ENCODE data around the gene TAPT1. TPM values are rescaled to one million over a fixed set of nuclear protein-coding genes. Genes with fewer than 3 reads are reported as not detected.

TAPT1 gene
- total RNA-seq, 1 experiment from 2014 or later = 17.3 TPM

- in situ Hi-C loops (cut with HindIII; ENCODE audit: low pct_unique_long_range_greater_than_20kb, low sequenced_read_pairs) (no loop called here), intact Hi-C loops (cut with micrococcal nuclease; ENCODE audit: unreplicated experiment) (no loop called here)
- Histone ChIP-seq H3K4me1 (ENCODE audit: control insufficient read depth, insufficient read depth, low read length) (no peaks in the 10 kb centered on the region), H3K27me3 (ENCODE audit: control insufficient read depth, insufficient read depth, low read length) (no peaks in the 10 kb centered on the region), H3K9me3 (ENCODE audit: control insufficient read depth, insufficient read depth, low read depth, low read length) (no peaks in the 10 kb centered on the region), H3K4me3 (ENCODE audit: low read depth in 2 of 2, low read length in 2 of 2) (no peak overlapping the region), H3K27ac (ENCODE audit: low read length) (no peak overlapping the region), H3K36me3 (ENCODE audit: control insufficient read depth, insufficient read depth, low read length) (no peaks in the 10 kb centered on the region)
- ChIA-PET CTCF (no interaction called here), POLR2A (no interaction called here)
- DNase-seq (ENCODE audit: low read depth, low spot score) = no peak
- TF ChIP-seq REST (IDR thresholded peaks at IDR 0.05; ENCODE audit: insufficient read depth in 1 of 2, low read depth in 2 of 2, low read length in 1 of 2) (no peak), POLR2AphosphoS5 (IDR thresholded peaks at IDR 0.05; ENCODE audit: low read depth, low read length) (no peak), TCF7L2 (IDR thresholded peaks at IDR 0.05; ENCODE audit: low read depth, low read length) (no peak), SIN3A (IDR thresholded peaks at IDR 0.05; ENCODE audit: borderline replicate concordance, insufficient read depth, low read depth, low read length) (no peak), CTCF (IDR thresholded peaks at IDR 0.05) (no peak)
- ATAC-seq = no peak
- no TSS peak for BruUV-seq (replicated peaks)
Observed at GRCh38 chr4:16110661-16111290, 115.5 kb downstream of the TAPT1 start.

Other genes with a start within 250 kb of the TAPT1 start
- 0.18 TPM for gene PROM1, start 142.4 kb downstream of the TAPT1 start, total RNA-seq (2021; ENCODE audit: unreplicated experiment)